MM.1S (cell line): ENCODE measurements around the gene FAM216A.
"Not testable (repeated sequence)": the region's sequence is repeated elsewhere in the genome, so short reads cannot be mapped to it uniquely, and the experiment has no call there.

Experiments used
- DNase-seq: peaks from one replicate; pipeline ENCODE4 v3.0.0-alpha.2; 2015
- H2AFZ ChIP-seq: fragments of 300-600 bp; sonication (generic); 2 replicates; pipeline ENCODE4 v1.6.0; 2016; ENCODE audit warnings: antibody characterized with exemption, low read length
- H3F3A ChIP-seq: fragments of 300-600 bp; sonication (generic); 2 replicates; pipeline ENCODE4 v1.6.1; 2016; ENCODE audit warnings: mild to moderate bottlenecking, antibody characterized with exemption, low read length, moderate library complexity, mixed read lengths; ENCODE audit not compliant: insufficient read depth
- H3K27ac ChIP-seq: fragments of 300-600 bp; sonication (generic); 2 replicates; pipeline ENCODE4 v1.5.1; 2016; ENCODE audit warnings: mild to moderate bottlenecking, low read length
- H3K27me3 ChIP-seq: fragments of 300-600 bp; sonication (generic); replicated peaks from 2 replicates; pipeline ENCODE4 v1.6.0; 2016; ENCODE audit warnings: low read length; ENCODE audit not compliant: insufficient read depth
- H3K36me3 ChIP-seq: fragments of 300-600 bp; sonication (generic); replicated peaks from 2 replicates; pipeline ENCODE4 v1.6.1; 2016; ENCODE audit warnings: mild to moderate bottlenecking, low read length, mixed read lengths; ENCODE audit not compliant: insufficient read depth
- H3K4me1 ChIP-seq: fragments of 300-600 bp; sonication (generic); 2 replicates; pipeline ENCODE4 v1.6.1; 2016; ENCODE audit warnings: low read length, mixed read lengths
- H3K4me2 ChIP-seq: fragments of 300-600 bp; sonication (generic); 2 replicates; pipeline ENCODE4 v1.6.0; 2016; ENCODE audit warnings: low read depth, low read length
- H3K4me3 ChIP-seq: fragments of 300-600 bp; sonication (generic); 2 replicates; pipeline ENCODE4 v1.5.1; 2016; ENCODE audit warnings: low read length, mixed read lengths
- H3K79me2 ChIP-seq: fragments of 300-600 bp; sonication (generic); 2 replicates; pipeline ENCODE4 v1.6.1; 2016; ENCODE audit warnings: mixed run types, low read length, mixed read lengths
- H3K9ac ChIP-seq: fragments of 300-600 bp; sonication (generic); 2 replicates; pipeline ENCODE4 v1.6.1; 2016; ENCODE audit warnings: low read length, mixed read lengths
- H3K9me2 ChIP-seq: fragments of 300-600 bp; sonication (generic); replicated peaks from 2 replicates; pipeline ENCODE4 v1.6.1; 2016; ENCODE audit warnings: mild to moderate bottlenecking, low read length, mixed read lengths; ENCODE audit not compliant: insufficient read depth
- H3K9me3 ChIP-seq: fragments of 300-600 bp; sonication (generic); replicated peaks from 2 replicates; pipeline ENCODE4 v1.6.1; 2016; ENCODE audit warnings: mild to moderate bottlenecking, low read length, mixed read lengths; ENCODE audit not compliant: insufficient read depth
- H4K20me1 ChIP-seq: fragments of 300-600 bp; sonication (generic); 2 replicates; pipeline ENCODE4 v1.6.1; 2016; ENCODE audit warnings: mild to moderate bottlenecking, low read length, moderate library complexity, mixed read lengths; ENCODE audit not compliant: insufficient read depth
- EZH2 ChIP-seq: fragments of 300-600 bp; sonication (generic); optimal IDR thresholded peaks from 2 replicates; pipeline ENCODE3; 2017; ENCODE audit warnings: low read depth, mild to moderate bottlenecking, antibody characterized with exemption, low read length, mixed read lengths
- EZH2phosphoT487 ChIP-seq: fragments of 300-600 bp; sonication (generic); IDR thresholded peaks from 2 replicates; pipeline ENCODE4 v1.6.1; 2018; ENCODE audit warnings: antibody characterized with exemption, low read length
- TF ChIP-seq, protein P1 (sequence below): fragments of 300-600 bp; sonication (generic); IDR thresholded peaks from 2 replicates; pipeline ENCODE4 v1.5.1; 2016; ENCODE audit warnings: antibody characterized with exemption, low read length, mixed read lengths

Gene FAM216A

DNA sequence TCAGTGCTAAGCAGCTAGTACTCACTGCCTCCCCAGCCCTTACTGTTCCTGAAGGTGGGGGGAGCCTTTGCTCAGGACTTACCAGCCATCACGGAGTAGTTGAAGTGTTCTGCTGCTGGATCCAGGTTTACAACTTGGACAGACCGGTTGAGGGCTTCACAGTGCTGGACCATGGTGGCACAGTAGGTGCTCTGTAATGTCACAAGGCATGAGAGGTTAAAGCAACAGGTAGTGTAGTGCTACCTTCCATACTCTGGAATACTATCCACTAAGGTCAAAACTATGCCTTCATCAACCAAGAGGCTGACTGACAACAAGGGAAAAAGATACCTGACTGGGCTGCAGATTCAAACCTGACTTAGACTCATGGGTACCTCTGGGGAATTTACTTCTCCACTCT is 3.6 kb upstream of the FAM216A start:
- Histone ChIP-seq H3K79me2 (peaks cover 18% of the 10 kb centered on the region), H3K4me2 (no peak overlapping the region), H3F3A (peaks cover 3% of the 10 kb centered on the region; the same call in 1 of the 2 replicates)

GRCh38 chr12:110465765-110466164 is 2.9 kb upstream of the FAM216A start:
- peaks cover 18% of the 10 kb centered on the region for H3K79me2 ChIP-seq
- not testable (repeated sequence) for H3K9me3 ChIP-seq, H3K27me3 ChIP-seq, H3K27ac ChIP-seq, H3K36me3 ChIP-seq, H3F3A ChIP-seq, DNase-seq, H3K9me2 ChIP-seq, H3K4me1 ChIP-seq, H3K4me2 ChIP-seq, H3K9ac ChIP-seq, H3K4me3 ChIP-seq, H2AFZ ChIP-seq, H4K20me1 ChIP-seq

More for the DNA sequence above, 3.6 kb upstream of the FAM216A start:
- Histone ChIP-seq H3K4me3 (no peak overlapping the region), H3K9ac (no peak overlapping the region), H3K9me3 (no peaks in the 10 kb centered on the region), H3K27ac (no peak overlapping the region), H2AFZ (no peak overlapping the region), H3K27me3 (no peaks in the 10 kb centered on the region), H4K20me1 (no peaks in the 10 kb centered on the region), H3K4me1 (0 out of 2 replicates have a peak, but pooled peaks cover 3% of the 10 kb centered on the region), H3K9me2 (no peaks in the 10 kb centered on the region), H3K36me3 (no peaks in the 10 kb centered on the region)
- TF ChIP-seq EZH2 (no peak), EZH2phosphoT487 (no peak)
- TF ChIP-seq, protein P1, sequence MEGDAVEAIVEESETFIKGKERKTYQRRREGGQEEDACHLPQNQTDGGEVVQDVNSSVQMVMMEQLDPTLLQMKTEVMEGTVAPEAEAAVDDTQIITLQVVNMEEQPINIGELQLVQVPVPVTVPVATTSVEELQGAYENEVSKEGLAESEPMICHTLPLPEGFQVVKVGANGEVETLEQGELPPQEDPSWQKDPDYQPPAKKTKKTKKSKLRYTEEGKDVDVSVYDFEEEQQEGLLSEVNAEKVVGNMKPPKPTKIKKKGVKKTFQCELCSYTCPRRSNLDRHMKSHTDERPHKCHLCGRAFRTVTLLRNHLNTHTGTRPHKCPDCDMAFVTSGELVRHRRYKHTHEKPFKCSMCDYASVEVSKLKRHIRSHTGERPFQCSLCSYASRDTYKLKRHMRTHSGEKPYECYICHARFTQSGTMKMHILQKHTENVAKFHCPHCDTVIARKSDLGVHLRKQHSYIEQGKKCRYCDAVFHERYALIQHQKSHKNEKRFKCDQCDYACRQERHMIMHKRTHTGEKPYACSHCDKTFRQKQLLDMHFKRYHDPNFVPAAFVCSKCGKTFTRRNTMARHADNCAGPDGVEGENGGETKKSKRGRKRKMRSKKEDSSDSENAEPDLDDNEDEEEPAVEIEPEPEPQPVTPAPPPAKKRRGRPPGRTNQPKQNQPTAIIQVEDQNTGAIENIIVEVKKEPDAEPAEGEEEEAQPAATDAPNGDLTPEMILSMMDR: no peak
- DNase-seq: no peak

DNA sequence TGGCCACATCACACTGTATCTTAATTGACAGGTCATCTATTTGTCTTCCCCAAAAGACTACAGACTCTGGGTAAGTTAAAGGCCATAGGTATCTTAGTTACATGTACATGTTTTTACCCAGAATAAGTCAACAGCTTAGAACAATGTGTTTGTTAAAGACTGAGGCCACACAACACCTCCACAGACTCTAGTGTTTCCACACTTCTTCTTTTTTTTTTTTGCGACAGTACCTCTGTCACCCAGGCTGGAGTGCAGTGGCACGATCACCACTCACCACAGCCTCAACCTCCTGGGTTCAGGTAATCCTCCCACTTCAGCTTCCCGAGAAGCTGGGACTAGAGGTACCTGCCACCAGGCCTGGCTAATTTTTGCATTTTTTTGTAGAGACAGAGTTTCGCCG is 1.9 kb upstream of the FAM216A start:
- Histone ChIP-seq H3K9me2 (no peaks in the 10 kb centered on the region), H2AFZ (no peak overlapping the region), H3K36me3 (no peaks in the 10 kb centered on the region), H3K4me2 (peak overlapping the region; percentile 70), H3K4me3 (no peak overlapping the region), H4K20me1 (no peaks in the 10 kb centered on the region), H3K4me1 (0 out of 2 replicates have a peak, but pooled peaks cover 3% of the 10 kb centered on the region), H3F3A (peaks cover 3% of the 10 kb centered on the region; the same call in 1 of the 2 replicates), H3K9me3 (no peaks in the 10 kb centered on the region), H3K79me2 (peaks cover 18% of the 10 kb centered on the region), H3K27ac (no peak overlapping the region), H3K9ac (no peak overlapping the region; the same call in 1 of the 2 replicates), H3K27me3 (no peaks in the 10 kb centered on the region)
- TF ChIP-seq, protein P1: no peak
- TF ChIP-seq EZH2phosphoT487: no peak
- no peak for TF ChIP-seq EZH2
- DNase-seq: no peak

- H3K27ac ChIP-seq: peak overlapping the region; percentile 92; the same call in 1 of the 2 replicates
- no peaks in the 10 kb centered on the region for H4K20me1 ChIP-seq
- H3K4me3 ChIP-seq: peak overlapping the region; percentile 69
- H3K9me3 ChIP-seq: no peaks in the 10 kb centered on the region
- peaks cover 3% of the 10 kb centered on the region; the same call in 1 of the 2 replicates for H3F3A ChIP-seq
- H3K9me2 ChIP-seq: no peaks in the 10 kb centered on the region
- peak overlapping the region; percentile 73 for H3K9ac ChIP-seq
- no peaks in the 10 kb centered on the region for H3K27me3 ChIP-seq
- H3K79me2 ChIP-seq: peaks cover 18% of the 10 kb centered on the region
- H3K4me2 ChIP-seq: peak overlapping the region; percentile 70
- DNase-seq: no peak
- H3K36me3 ChIP-seq: no peaks in the 10 kb centered on the region
- H2AFZ ChIP-seq: peak overlapping the region; percentile 77
- TF ChIP-seq EZH2phosphoT487 (no peak), EZH2 (no peak)
- TF ChIP-seq, protein P1: no peak
- H3K4me1 ChIP-seq: 0 out of 2 replicates have a peak, but pooled peaks cover 3% of the 10 kb centered on the region
Measured at GRCh38 chr12:110467847-110468213, 815 bp upstream of the FAM216A start.
